C4-2B (cell line): ENCODE measurements around the gene CAMTA1.

Experiments
- ZFX ChIP-seq: fragments of 450-650 bp; IDR thresholded peaks from 2 replicates; pipeline ENCODE4 v1.6.1; 2017
- TF ChIP-seq, protein P1 (sequence below): fragments of 450-650 bp; conservative IDR thresholded peaks from 2 replicates; pipeline ENCODE4 v1.5.1; 2017; ENCODE audit warnings: mild to moderate bottlenecking

DNA sequence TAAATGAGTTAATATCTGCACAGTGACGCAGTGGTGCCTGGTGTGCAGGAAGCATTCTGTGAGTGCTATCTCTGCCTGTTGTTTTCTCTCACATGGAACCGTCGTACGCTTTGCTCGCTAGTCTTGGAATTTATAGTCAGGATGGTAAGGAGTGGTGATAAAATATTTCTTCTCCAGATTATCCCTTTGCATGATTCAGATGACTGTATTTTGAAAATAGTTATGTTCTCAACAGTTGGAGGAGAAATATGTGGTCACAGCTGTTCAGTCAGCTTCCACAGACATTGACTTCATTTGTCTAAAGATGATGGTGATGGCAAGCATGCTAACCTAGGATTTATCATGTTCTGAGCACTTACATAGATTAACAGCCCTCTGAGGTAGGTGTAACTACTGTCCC, 944.5 kb downstream of the CAMTA1 start:
- TF ChIP-seq, protein P1, sequence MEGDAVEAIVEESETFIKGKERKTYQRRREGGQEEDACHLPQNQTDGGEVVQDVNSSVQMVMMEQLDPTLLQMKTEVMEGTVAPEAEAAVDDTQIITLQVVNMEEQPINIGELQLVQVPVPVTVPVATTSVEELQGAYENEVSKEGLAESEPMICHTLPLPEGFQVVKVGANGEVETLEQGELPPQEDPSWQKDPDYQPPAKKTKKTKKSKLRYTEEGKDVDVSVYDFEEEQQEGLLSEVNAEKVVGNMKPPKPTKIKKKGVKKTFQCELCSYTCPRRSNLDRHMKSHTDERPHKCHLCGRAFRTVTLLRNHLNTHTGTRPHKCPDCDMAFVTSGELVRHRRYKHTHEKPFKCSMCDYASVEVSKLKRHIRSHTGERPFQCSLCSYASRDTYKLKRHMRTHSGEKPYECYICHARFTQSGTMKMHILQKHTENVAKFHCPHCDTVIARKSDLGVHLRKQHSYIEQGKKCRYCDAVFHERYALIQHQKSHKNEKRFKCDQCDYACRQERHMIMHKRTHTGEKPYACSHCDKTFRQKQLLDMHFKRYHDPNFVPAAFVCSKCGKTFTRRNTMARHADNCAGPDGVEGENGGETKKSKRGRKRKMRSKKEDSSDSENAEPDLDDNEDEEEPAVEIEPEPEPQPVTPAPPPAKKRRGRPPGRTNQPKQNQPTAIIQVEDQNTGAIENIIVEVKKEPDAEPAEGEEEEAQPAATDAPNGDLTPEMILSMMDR: no peak
- TF ChIP-seq ZFX: no peak
